Measurements from ENCODE around the gene GRIA2.

GRCh38 chr4:157245351-157245750 lies 24.8 kb downstream of the GRIA2 start:
- TF ChIP-seq RCOR1 (IDR thresholded peaks at IDR 0.05; ENCODE audit: low read length) (no peak), MXI1 (IDR thresholded peaks at IDR 0.05; ENCODE audit: low read depth, low read length) (no peak), CTCF (IDR thresholded peaks at IDR 0.05) (no peak)
